ENCODE data around the gene KIF26B.

Gene KIF26B

DNA sequence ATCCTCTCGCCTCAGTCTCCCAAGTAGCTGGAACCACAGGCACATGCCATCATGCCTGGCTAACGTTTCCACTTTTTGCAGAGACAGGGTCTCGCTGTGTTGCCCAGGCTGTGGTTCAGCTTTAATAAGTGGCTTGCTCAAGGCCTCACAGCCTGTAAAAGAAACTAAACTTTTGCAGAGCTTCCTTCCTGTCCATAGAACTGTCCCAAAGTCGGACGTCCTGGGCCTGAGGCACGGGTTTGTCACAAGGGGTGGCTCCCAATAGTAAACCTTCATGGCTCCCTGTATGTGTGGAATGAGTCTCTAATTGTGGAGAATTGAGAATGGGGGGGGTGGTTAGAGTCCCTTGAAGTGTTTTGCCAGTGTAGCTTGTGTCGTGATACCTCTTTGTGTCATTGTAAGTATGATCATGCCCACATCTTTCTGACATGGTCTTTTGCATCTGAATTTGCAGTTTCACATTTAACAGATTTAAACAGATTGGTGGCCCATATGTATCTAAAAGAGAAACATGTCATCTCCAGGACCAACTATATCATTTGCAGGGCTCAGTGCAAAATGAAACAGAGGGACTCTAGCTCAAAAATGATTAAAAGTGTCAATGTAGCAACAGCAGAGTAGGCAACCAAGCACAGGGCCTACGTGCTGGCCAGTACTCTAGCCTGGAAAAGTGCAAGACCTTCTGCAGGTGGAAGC lies 332.1 kb downstream of the KIF26B start:
- no peak for DNase-seq
- in situ Hi-C loops (cut with MboI; ENCODE audit: low pct_unique_long_range_greater_than_20kb, low sequenced_read_pairs), result no loop called here

DNA sequence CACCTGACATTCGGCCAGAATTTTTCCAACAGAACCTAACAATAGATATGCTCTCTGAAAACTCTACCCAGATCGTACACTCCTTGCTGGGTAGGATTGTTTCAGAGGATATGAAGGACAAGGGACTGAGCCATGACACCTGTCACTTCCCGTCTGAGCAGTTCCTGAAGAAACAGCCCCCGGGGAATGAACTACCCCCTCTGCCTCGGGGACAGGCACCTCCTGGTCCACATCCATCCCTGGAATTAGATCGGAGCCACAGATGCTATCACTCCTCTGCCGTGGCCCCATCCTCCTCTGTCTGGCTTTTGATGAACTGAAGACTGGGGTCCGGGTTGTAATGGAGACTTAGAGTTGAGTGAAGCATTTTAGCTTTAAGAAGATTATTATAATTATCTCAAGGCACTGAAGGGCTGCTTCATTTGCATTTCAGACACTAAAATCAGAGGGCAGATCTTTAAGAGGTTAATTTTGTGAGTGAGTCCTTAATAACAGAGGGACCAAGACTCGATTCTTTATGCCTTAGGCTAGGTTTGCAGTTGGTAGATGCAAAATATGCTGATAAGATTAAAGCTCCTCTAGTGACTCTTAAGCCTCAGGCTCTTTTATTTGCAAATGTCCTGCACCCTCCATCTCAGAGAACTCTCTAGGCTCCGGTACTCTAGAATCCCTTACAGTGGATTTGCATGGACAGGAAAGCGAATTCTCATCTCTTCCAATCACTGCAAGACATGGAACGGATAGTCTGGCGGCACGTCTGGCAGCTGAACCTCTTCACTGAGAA lies 333.8 kb downstream of the KIF26B start:
- DNase-seq, result no peak
- in situ Hi-C loops (cut with MboI; ENCODE audit: low pct_unique_long_range_greater_than_20kb, low sequenced_read_pairs), result no loop called here

DNA sequence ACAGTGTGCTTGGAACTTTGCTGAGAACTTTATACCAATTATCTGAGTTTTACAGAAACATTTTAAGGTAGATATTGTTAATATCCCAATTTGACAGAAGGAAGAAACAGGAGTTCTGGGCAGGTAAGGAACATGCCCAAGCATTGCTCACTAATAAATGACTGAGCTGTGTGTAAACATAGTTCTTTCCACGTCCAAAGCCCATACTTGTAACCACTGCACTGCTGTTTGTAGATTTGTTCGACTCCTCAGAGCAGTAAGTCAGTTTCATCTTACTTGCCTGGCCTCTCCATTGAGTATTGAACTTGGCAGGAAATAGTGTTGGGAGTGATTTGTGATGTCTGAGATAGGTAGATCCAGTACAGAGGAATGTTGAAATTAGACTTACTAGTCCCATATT lies 335.1 kb downstream of the KIF26B start:
- DNase-seq, result no peak
- in situ Hi-C loops (cut with MboI; ENCODE audit: low pct_unique_long_range_greater_than_20kb, low sequenced_read_pairs), result no loop called here

DNA sequence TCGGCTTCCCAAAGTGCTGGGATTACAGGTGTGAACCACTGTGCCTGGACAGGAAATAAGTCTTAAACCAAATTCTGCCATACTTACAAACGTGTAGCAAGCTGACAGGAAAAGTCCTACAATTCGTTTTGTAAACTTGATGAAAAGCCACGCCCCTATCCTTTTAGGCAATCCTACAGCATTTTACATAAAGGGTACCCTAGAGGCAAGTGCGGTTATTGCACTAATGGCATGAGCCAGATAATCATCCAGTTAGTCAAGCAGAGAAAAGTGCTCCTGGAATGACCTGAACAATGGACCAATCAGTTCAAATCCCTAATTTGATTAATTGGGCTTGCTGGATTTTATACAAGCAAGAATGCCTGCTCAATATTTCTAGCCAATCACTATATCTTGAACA lies 338.2 kb downstream of the KIF26B start:
- DNase-seq, result peak; percentile 15
- in situ Hi-C loops (cut with MboI; ENCODE audit: low pct_unique_long_range_greater_than_20kb, low sequenced_read_pairs), result no loop called here

DNA sequence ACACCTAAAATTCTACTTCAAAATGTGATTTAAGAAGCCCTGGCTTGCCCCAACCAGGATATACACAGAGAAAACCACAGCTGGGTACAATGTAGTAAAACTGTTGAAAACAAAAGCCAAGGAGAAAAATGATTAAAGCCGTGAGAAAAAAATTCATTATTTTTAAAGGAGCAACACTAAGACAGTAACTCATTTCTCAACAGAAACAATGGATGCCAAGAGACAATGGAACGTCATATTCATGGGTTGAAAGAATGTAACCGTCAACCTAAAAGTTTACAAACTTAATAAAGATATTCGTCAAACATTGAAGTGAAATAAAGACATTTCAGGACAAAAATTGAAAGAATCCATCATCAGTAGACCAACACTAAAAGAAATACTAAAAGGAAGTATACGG lies 340.9 kb downstream of the KIF26B start:
- no peak for DNase-seq
- in situ Hi-C loops (cut with MboI; ENCODE audit: low pct_unique_long_range_greater_than_20kb, low sequenced_read_pairs), result no loop called here

DNA sequence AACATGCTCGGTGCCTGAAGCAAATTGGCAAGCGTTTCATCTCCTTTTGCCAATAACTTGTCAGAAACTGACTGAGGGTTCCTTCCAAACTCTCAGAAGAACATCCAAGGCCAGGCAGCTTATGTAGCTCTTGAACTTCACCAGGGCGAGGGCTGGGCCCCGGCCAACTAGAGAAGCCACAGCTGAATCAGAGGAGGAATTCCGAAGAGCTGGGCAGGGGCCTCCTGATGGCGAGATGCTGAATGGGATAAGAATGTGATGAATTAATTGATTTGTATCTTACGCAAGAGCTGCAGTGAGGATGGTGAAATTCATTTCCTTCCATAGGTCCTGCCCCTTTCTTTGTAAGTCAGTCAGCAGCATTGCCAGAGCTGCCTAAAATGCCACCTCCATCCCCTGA lies 345.8 kb downstream of the KIF26B start:
- peak; percentile 40 for DNase-seq
- in situ Hi-C loops (cut with MboI; ENCODE audit: low pct_unique_long_range_greater_than_20kb, low sequenced_read_pairs), result no loop called here

DNA sequence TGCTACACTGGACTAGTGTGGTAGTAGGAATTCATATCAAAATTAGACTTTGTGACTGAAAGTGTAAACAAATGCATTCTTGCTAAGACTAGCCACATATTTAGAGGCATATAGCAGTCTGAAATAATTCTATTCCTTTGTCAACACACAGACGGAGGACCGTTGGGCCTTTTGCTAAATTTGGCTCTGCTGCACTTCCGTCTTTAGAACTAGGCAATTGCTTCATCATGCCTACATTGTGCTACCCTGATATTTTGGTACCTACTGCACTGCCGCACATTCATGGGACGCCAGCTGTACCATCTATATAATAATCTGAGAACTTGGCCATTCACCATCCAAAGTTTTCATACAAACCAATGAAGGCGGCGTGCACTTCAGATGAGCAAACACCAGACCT lies 346.8 kb downstream of the KIF26B start:
- in situ Hi-C loops (cut with MboI; ENCODE audit: low pct_unique_long_range_greater_than_20kb, low sequenced_read_pairs), result no loop called here
- DNase-seq, result peak; percentile 45

DNA sequence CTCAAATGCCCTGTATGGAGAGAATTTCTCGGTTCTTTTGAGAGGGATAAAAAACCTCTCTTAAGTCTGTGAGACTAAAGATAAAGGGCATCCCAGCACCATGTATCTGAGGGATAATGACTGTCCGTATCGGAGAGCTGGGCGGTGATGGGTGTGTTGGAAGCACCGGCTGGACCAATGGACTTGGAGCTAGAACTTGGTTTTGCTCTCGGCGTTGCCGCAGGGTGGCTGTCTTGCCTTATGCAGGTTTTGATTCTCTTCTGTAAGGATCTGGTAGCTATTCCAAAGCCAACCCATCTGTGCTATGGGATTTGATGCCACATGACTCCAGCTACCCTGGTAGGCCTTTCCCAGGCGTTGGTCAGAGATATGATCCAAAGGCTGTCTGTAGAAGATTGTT lies 348.8 kb downstream of the KIF26B start:
- DNase-seq, result no peak
- in situ Hi-C loops (cut with MboI; ENCODE audit: low pct_unique_long_range_greater_than_20kb, low sequenced_read_pairs), result no loop called here

DNA sequence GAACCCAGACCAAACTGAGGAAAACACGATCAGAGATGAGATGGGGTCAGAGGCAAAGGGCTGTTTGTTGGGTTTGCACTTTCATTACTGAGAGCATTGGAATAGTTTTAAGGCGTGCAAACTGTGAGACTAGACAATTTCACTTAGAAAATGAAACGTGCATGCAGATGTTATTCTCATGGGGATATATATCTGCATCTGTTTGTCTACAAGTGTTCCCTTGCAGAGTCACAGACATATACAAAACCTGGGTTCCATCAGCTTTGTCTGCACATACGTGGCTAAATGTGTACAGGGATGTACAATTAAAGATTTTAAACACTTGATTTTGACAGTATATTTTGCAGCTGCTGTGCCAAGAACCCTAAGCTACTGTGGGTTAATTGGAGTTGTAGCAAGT lies 355.4 kb downstream of the KIF26B start:
- in situ Hi-C loops (cut with MboI; ENCODE audit: low pct_unique_long_range_greater_than_20kb, low sequenced_read_pairs), result no loop called here
- DNase-seq, result no peak

DNA sequence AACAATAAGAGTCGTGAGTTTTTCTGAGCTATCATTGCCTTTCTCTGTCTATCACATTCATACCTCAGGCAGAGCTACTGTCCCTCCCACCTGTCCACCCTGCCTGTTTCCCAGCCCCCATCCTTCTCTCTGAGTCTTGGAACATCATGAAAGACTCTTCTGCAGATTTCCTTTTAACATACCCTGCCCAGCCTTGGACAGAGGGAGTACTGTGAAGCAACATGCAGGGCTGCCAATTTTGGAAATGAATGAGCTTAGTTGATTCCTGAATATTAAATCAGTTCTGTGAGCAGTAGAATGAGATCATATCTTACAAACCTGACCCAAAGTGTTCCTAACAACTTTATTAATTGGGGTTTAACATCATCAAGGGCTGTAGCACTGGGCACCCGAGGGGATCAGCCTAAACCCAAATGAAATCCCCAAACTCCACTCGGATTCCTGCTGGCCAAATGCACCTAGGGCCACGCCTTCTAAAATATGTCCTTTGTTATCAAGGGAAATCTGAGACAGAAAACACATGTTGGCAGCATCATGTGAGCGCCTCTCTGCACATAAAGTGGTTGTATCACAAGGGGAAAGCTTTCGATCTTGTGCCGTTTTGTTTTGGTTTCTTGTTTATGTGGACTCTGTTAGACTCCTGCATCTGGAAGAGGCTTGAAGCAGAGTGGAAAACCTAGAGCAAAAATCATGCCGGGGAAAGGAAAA lies 357.6 kb downstream of the KIF26B start:
- no peak for DNase-seq
- in situ Hi-C loops (cut with MboI; ENCODE audit: low pct_unique_long_range_greater_than_20kb, low sequenced_read_pairs), result no loop called here

DNA sequence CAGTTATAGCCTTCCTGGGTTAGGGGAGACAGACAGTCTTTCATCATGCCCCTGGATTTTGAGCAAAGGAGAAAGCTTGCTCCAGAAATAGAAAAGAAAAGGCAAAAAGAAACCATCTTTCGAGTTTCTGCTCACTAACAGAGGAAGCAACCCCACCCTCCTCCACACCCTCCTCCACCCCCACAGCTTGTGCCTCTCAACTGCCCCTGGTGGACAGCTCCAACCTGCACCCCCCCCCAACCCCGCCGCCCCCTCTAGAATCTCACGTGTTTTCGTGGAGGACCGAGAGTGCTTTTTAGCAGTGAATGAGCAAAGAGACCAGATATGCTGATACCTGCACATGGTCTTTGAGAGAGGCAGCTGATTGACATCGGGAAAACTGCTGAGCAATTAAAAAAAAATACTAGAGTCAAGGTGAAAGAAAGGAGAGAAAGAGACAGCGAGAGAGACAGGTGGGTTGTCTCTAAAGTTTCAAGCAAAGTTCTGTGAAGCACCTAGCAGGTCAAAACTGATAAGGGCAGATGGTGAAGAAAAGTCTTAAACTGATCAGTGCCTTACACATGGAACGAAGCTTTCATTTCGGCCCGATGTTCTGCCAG lies 358.3 kb downstream of the KIF26B start:
- DNase-seq, result peak; percentile 27
- in situ Hi-C loops (cut with MboI; ENCODE audit: low pct_unique_long_range_greater_than_20kb, low sequenced_read_pairs), result no loop called here

DNA sequence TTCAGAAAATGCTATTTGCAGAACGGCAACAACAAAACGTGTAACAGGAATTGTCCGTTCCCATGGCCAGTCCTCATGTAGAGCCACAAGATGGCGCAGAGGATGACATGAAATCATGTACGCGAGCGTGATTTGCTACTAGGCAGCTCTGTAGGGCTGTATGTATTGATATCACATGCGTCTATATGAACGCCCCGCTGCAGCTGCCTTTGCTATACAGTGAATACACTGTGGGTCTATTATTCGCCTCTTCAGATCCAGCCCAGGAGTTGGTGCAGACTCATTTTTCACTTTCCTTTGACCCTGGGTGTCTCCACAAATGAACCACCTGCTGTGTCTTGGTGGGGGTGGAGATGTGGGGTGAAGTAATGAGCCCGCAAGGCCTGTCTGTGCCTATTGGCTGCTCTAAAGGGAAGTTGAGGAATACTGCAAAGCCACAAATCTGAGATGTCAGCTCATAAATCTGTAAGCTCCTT lies 361.5 kb downstream of the KIF26B start:
- in situ Hi-C loops (cut with MboI; ENCODE audit: low pct_unique_long_range_greater_than_20kb, low sequenced_read_pairs), result no loop called here
- DNase-seq, result peak; percentile 86

DNA sequence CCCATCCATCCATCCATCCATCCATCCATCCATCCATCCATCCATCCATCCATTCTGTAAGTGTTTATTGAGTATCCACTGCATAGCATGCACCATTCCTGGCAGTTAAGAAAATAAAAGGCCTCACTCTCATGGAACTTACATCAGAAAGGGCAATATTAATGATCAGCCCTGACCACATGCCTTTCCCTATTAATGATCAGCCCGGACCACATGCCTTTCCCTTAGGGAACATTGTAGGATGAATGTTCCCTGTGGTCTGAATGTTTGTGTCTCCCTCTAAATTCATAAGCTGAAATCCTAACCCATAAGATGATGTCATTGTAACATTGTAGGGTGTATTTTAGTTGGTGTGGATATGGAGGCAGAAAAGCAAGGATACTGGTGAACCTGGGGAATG lies 365.8 kb downstream of the KIF26B start:
- in situ Hi-C loops (cut with MboI; ENCODE audit: low pct_unique_long_range_greater_than_20kb, low sequenced_read_pairs), result no loop called here
- DNase-seq, result no peak

DNA sequence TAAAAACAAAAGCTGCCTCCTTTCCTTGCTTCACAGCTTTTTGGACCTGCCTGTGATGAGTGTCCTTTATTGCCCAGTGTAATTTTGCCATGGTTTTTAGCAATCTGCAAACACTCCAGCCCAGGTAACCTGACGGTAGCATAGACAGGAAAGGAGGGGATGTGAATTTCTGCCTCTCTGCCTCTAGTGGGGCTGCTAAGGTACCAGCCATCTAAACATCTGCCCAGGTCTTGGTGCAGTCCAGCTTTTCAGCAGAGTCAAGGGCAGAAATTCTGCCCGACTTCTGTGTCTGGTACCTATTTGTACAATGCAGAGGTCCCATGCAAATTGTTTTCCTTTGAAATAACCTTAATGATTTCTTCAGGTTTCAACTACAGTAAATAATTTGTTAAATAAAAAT lies 371.4 kb downstream of the KIF26B start:
- DNase-seq, result no peak
- in situ Hi-C loops (cut with MboI; ENCODE audit: low pct_unique_long_range_greater_than_20kb, low sequenced_read_pairs), result no loop called here

DNA sequence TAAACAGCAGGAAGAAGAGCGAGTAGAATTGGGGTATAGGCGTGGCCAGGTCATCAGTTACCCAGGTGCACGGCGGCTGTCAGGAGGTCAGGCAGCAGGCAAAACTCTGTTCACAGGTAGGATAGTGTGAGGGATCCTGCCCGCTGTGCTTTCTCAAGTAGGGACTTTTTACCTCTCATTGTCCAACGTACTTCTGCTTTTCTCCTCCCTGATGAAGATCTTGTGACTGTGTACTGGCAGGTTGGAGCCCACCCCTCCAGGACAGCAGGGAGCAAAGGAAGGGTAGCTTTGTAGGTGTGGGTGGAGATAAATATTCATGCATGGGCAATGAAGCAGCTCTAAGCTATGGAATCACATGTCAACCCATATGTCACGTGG lies 373.5 kb downstream of the KIF26B start:
- DNase-seq, result no peak
- in situ Hi-C loops (cut with MboI; ENCODE audit: low pct_unique_long_range_greater_than_20kb, low sequenced_read_pairs), result no loop called here

DNA sequence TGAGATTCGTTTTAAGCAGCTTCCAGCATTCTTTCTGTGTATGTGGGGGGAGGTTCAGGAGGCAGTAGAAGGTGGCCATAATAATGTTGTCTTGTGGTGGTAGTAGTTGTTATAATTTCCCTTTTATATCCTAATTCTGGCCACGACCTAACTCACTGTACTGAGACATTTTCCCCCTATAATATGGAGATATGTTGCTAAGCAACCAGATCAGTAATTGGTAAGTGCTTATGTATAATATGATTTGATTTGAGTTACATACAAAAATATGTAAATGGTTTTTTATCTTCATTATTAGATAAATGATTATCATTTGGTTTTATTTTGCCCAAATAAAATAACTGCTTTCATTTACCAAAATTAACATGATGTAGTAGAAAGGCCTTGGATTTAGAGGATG lies 376.2 kb downstream of the KIF26B start:
- no peak for DNase-seq
- in situ Hi-C loops (cut with MboI; ENCODE audit: low pct_unique_long_range_greater_than_20kb, low sequenced_read_pairs), result no loop called here

DNA sequence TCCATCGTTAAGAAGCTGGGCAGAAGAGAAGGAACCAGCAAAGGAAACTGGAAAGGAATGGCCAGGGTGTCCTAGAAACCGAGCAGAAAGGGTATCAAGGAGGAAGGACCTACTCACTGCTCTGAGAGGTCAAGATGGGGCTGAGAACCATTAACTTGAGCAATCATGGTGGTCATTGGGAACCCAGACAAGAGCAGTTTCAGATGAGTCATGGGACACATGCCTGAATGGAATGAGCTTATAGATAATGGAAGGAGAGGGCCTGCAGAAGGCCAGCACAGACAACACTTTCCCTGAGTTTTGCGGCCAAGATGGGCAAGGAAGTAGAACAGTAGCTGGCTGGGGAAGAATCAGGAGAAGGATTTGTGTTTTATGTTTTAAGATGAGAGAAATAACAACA lies 383.2 kb downstream of the KIF26B start:
- no peak for DNase-seq
- in situ Hi-C loops (cut with MboI; ENCODE audit: low pct_unique_long_range_greater_than_20kb, low sequenced_read_pairs), result no loop called here

DNA sequence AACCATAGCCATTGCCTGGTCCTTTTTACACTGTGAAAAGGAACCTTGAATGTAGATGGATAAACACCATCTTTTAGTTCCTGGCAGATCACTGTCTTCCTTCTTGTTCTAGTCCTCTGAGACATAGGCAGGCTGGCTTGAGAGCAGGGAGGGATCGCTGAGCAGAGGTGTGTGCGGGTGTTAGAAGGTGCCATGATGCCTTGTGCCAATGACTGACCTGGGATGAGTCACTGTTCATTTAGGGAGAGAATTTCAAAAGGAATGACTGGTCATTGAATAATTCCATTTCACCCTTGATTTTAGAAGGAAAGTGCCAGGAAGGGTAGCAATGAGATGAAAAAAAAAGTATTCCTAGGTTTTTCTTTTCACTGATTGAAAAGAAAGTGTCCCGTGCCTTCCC lies 383.9 kb downstream of the KIF26B start:
- DNase-seq, result no peak
- in situ Hi-C loops (cut with MboI; ENCODE audit: low pct_unique_long_range_greater_than_20kb, low sequenced_read_pairs), result no loop called here

DNA sequence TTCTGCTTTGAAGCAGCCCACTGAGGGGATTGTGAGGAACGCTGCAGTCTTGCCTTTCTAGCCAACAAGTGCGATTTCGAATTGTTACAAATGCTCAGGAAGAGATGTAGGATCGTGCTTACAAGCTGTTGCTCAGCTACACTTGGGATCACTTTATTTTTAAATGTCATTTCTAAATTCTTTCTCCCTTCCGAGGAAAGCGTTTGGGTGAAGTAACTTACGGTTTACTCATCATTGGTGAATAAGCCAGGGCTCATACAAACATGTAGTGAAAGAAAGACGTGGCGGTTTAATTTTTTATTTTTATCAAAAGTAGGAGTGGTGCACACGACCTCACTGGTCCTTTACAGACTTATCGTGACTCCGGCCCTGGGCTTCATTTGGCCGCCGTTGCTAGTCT lies 386.6 kb downstream of the KIF26B start:
- in situ Hi-C loops (cut with MboI; ENCODE audit: low pct_unique_long_range_greater_than_20kb, low sequenced_read_pairs), result no loop called here
- no peak for DNase-seq

DNA sequence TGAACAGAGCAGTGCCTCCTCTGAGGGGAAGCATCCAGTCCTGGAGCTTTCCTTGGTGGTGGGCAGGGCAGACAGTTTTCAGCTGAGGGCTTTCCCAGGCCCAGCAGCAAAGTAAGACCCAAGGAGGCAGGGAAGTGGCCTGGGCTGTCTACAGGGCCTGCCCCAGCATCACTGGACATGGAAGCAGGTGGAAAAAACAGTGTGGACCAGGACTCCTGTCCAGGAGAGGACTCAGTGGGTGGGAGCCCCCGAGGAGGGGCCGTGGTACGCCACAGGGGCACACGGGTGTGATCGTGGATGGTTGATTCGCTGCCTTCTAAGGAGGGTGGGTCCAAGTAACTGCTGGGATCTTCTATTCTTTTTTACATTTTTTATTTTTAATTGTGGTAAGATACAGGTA lies 387.6 kb downstream of the KIF26B start:
- in situ Hi-C loops (cut with MboI; ENCODE audit: low pct_unique_long_range_greater_than_20kb, low sequenced_read_pairs), result no loop called here

More for the DNA sequence above, 387.6 kb downstream of the KIF26B start:
- DNase-seq, result no peak

Data from KBM-7 (cell line).